H1 (cell line): ENCODE measurements around the gene RNPS1. TPM values are rescaled to one million over a fixed set of nuclear protein-coding genes. Genes with fewer than 3 reads are reported as not detected.
A peak's percentile ranks its signal among the peaks of the same experiment; 100 is the strongest.

Experiments
- BACH1 ChIP-seq: IDR thresholded peaks from 2 replicates; pipeline ENCODE4 v1.6.1; 2012; ENCODE audit warnings: low read length, improper control_type of control experiment
- CEBPB ChIP-seq: IDR thresholded peaks from 2 replicates; pipeline ENCODE4 v1.6.1; 2012; ENCODE audit warnings: low read depth, low read length
- CHD7 ChIP-seq: fragments of 300-600 bp; sonication (generic); IDR thresholded peaks from 2 replicates; pipeline ENCODE4 v1.7.1; 2012; ENCODE audit warnings: low read length, moderate library complexity, mild to moderate bottlenecking, inconsistent platforms; ENCODE audit not compliant: insufficient replicate concordance
- GABPA ChIP-seq: IDR thresholded peaks from 2 replicates; pipeline ENCODE4 v1.6.1; 2011; ENCODE audit warnings: mild to moderate bottlenecking, low read length, moderate library complexity, borderline replicate concordance; ENCODE audit not compliant: insufficient read depth
- JUN ChIP-seq: IDR thresholded peaks from 2 replicates; pipeline ENCODE4 v1.6.1; 2011; ENCODE audit warnings: low read depth, mild to moderate bottlenecking, improper control_type of control experiment, low read length
- KDM1A ChIP-seq: fragments of 200-600, 300-600 bp; sonication (generic); IDR thresholded peaks from 2 replicates; pipeline ENCODE4 v1.7.1; 2016; ENCODE audit warnings: mild to moderate bottlenecking, low read length, borderline replicate concordance
- NRF1 ChIP-seq: IDR thresholded peaks from 2 replicates; pipeline ENCODE4 v1.6.1; 2011; ENCODE audit warnings: mild to moderate bottlenecking, low read depth, low read length, improper control_type of control experiment
- RXRA ChIP-seq: IDR thresholded peaks from 2 replicates; pipeline ENCODE4 v1.6.1; 2011; ENCODE audit warnings: low read depth, mild to moderate bottlenecking, low read length, moderate library complexity; ENCODE audit not compliant: insufficient read depth
- SP4 ChIP-seq: IDR thresholded peaks from 2 replicates; pipeline ENCODE4 v1.6.1; 2012; ENCODE audit warnings: low read length, inconsistent platforms
- TAF7 ChIP-seq: optimal IDR thresholded peaks from 2 replicates; pipeline ENCODE3; 2011; ENCODE audit warnings: low read depth, mild to moderate bottlenecking, inconsistent platforms, low read length, moderate library complexity, borderline replicate concordance
- TBP ChIP-seq: IDR thresholded peaks from 2 replicates; pipeline ENCODE4 v1.6.1; 2011; ENCODE audit warnings: low read depth, low read length, improper control_type of control experiment
- polyA plus RNA-seq, 7 experiments: library from polyadenylated mRNA; depleted of rRNA in 3 of 7; stranded (reverse) in 5 of 7; unstranded in 2 of 7; fragments of >200 nt in 5 of 7; fragments of 200-250 nt in 2 of 7; gene quantifications; 1 replicate in 5 of 7; 2 replicates in 1 of 7; 4 replicates in 1 of 7; pipeline versions ENCODE4 v1.2.1 to v1.2.3, GENCODE V29; 2011 to 2013; ENCODE audit warnings: missing spikeins in 2 of 7, mixed read lengths in 2 of 7
- total RNA-seq: library from RNA; stranded (reverse); fragmentation: NEBNext Ultra II Directional; extraction: Animal tissue kit (Norgen Biotek cat#: 25700); gene quantifications from 2 replicates; pipeline ENCODE4 v1.2.1, GENCODE V29; 2021

The RNPS1 gene
- total and polyA plus RNA-seq, 2 of the 8 experiments (the other 6 are each of a cell fraction or from before 2014, with no cell fraction given), result 330 to 350 TPM

- no peak for TF ChIP-seq CHD7
- TF ChIP-seq BACH1, result no peak; the same call in 1 of the 2 replicates
- no peak for TF ChIP-seq JUN
- TF ChIP-seq TBP, result peak; percentile 95
- no peak for TF ChIP-seq CEBPB
- no peak for TF ChIP-seq KDM1A
- TF ChIP-seq RXRA, result no peak
- no peak for TF ChIP-seq GABPA
- TF ChIP-seq NRF1, result peak; percentile 52
- TF ChIP-seq SP4, result peak; percentile 84; the same call in 1 of the 2 replicates
- TF ChIP-seq TAF7, result peak; percentile 88
These were observed at the start of gene RNPS1 (continued) for GRCh38 chr16:2267913-2268666.
